A673 (cell line): ENCODE results near the gene CNOT1.

Experiments used
- CTCF ChIP-seq: fragments of 300-800, 200-600 bp; sonication (generic); conservative IDR thresholded peaks from 2 replicates; pipeline ENCODE4 v1.5.1; 2017; ENCODE audit warnings: low read depth, mild to moderate bottlenecking, antibody characterized with exemption, low read length, moderate library complexity, mixed read lengths
- EZH2 ChIP-seq: fragments of 200-600 bp; sonication (generic); IDR thresholded peaks from 2 replicates; pipeline ENCODE4 v1.6.1; 2017; ENCODE audit warnings: borderline replicate concordance, low read depth, mild to moderate bottlenecking, mixed read lengths, antibody characterized with exemption, low read length; ENCODE audit not compliant: poor library complexity, severe bottlenecking

GRCh38 chr16:58481931-58482330, 147.7 kb downstream of the CNOT1 start:
- TF ChIP-seq CTCF = no peak
- no peak for TF ChIP-seq EZH2
